HEK293 (cell line): ENCODE measurements around the gene KRTAP10-12.

Experiments used
- CTCF ChIA-PET: fragments of 350-600 bp; formaldehyde crosslinking; extraction: SDS; loops from one replicate; lab custom pipeline; 2021; ENCODE audit warnings: antibody characterized with exemption; lab: Yijun Ruan, JAX
- POLR2A ChIA-PET: fragments of 300-600 bp; formaldehyde crosslinking; extraction: SDS; loops from one replicate; lab custom pipeline; 2020; ENCODE audit warnings: antibody characterized with exemption, inconsistent platforms; lab: Yijun Ruan, JAX
- H3K27ac ChIP-seq: fragments of 200-500 bp; sonication (Bioruptor generic); 2 replicates; pipeline ENCODE4 v1.5.1; 2014; ENCODE audit warnings: low read depth, low read length, control low read depth, inconsistent platforms; ENCODE audit errors: extremely low read depth
- H3K36me3 ChIP-seq, 2 experiments: fragments of 200-500 bp in 1 of 2; sonication (Bioruptor generic) in 1 of 2; 1 replicate in 1 of 2; 2 replicates in 1 of 2; pipeline ENCODE4 v1.5.1; 2014 to 2017; ENCODE audit warnings: inconsistent platforms in 2 of 2, low read length in 2 of 2; ENCODE audit not compliant: control insufficient read depth in 2 of 2, insufficient read depth in 1 of 2
- H3K4me1 ChIP-seq: fragments of 200-500 bp; sonication (Bioruptor generic); 2 replicates; pipeline ENCODE4 v1.5.1; 2014; ENCODE audit warnings: mild to moderate bottlenecking, low read length, inconsistent platforms; ENCODE audit not compliant: control insufficient read depth, insufficient read depth
- H3K4me3 ChIP-seq: 2 replicates; pipeline ENCODE4 v1.5.1; 2011; ENCODE audit warnings: low read depth, mild to moderate bottlenecking, control low read depth, low read length, moderate library complexity
- H3K9me3 ChIP-seq: fragments of 200-500 bp; sonication (Bioruptor generic); 2 replicates; pipeline ENCODE4 v1.5.1; 2014; ENCODE audit warnings: low read depth, low read length, inconsistent platforms; ENCODE audit not compliant: control insufficient read depth, insufficient read depth
- GLI4 ChIP-seq: fragments of 450-650 bp; formaldehyde crosslinking; IDR thresholded peaks from 2 replicates; pipeline ENCODE4 v1.5.1; 2016; ENCODE audit warnings: missing biosample characterization, missing genetic modification characterization
- MZF1 ChIP-seq: fragments of 450-650 bp; formaldehyde crosslinking; IDR thresholded peaks from 2 replicates; pipeline ENCODE4 v1.5.1; 2017; ENCODE audit warnings: missing biosample characterization, missing genetic modification characterization, borderline replicate concordance
- OVOL3 ChIP-seq: fragments of 450-650 bp; formaldehyde crosslinking; IDR thresholded peaks from 2 replicates; pipeline ENCODE4 v1.5.1; 2016; ENCODE audit warnings: missing biosample characterization, missing genetic modification characterization
- SETDB1 ChIP-seq: IDR thresholded peaks from one replicate; pipeline ENCODE4 v1.6.1; 2017; ENCODE audit warnings: mild to moderate bottlenecking, low read length, moderate library complexity, mixed read lengths; ENCODE audit not compliant: insufficient read length
- SP2 ChIP-seq: fragments of 450-650 bp; formaldehyde crosslinking; IDR thresholded peaks from 2 replicates; pipeline ENCODE4 v1.5.1; 2016; ENCODE audit warnings: missing biosample characterization, missing genetic modification characterization
- SP3 ChIP-seq: fragments of 450-650 bp; formaldehyde crosslinking; IDR thresholded peaks from 2 replicates; pipeline ENCODE4 v1.5.1; 2016; ENCODE audit warnings: missing biosample characterization, missing genetic modification characterization
- ZEB2 ChIP-seq: fragments of 450-650 bp; formaldehyde crosslinking; IDR thresholded peaks from 2 replicates; pipeline ENCODE4 v1.5.1; 2016; ENCODE audit warnings: missing biosample characterization, missing genetic modification characterization
- ZFP3 ChIP-seq: fragments of 450-650 bp; formaldehyde crosslinking; IDR thresholded peaks from 2 replicates; pipeline ENCODE4 v1.5.1; 2016; ENCODE audit warnings: low read depth, missing biosample characterization, missing genetic modification characterization
- ZFP69B ChIP-seq: fragments of 450-650 bp; formaldehyde crosslinking; IDR thresholded peaks from 2 replicates; pipeline ENCODE4 v1.5.1; 2016; ENCODE audit warnings: missing biosample characterization, missing genetic modification characterization
- ZNF132 ChIP-seq: fragments of 450-650 bp; formaldehyde crosslinking; IDR thresholded peaks from 2 replicates; pipeline ENCODE4 v1.5.1; 2017; ENCODE audit warnings: missing biosample characterization, missing genetic modification characterization, borderline replicate concordance
- ZNF302 ChIP-seq: fragments of 450-650 bp; formaldehyde crosslinking; IDR thresholded peaks from 2 replicates; pipeline ENCODE4 v1.5.1; 2016; ENCODE audit warnings: missing biosample characterization, missing genetic modification characterization, low read depth
- ZNF366 ChIP-seq: fragments of 450-650 bp; formaldehyde crosslinking; conservative IDR thresholded peaks from 2 replicates; pipeline ENCODE4 v1.5.1; 2016; ENCODE audit warnings: missing biosample characterization, missing genetic modification characterization
- ZNF416 ChIP-seq: fragments of 450-650 bp; formaldehyde crosslinking; IDR thresholded peaks from 2 replicates; pipeline ENCODE4 v1.5.1; 2016; ENCODE audit warnings: missing biosample characterization, missing genetic modification characterization
- ZNF621 ChIP-seq: fragments of 450-650 bp; formaldehyde crosslinking; IDR thresholded peaks from 2 replicates; pipeline ENCODE4 v1.5.1; 2017; ENCODE audit warnings: missing biosample characterization, missing genetic modification characterization
- ZNF701 ChIP-seq: fragments of 450-650 bp; formaldehyde crosslinking; IDR thresholded peaks from 2 replicates; pipeline ENCODE4 v1.5.1; 2016; ENCODE audit warnings: missing biosample characterization, missing genetic modification characterization
- ZNF76 ChIP-seq: fragments of 450-650 bp; formaldehyde crosslinking; IDR thresholded peaks from 2 replicates; pipeline ENCODE4; 2016; ENCODE audit warnings: low read depth, missing biosample characterization, missing genetic modification characterization, borderline replicate concordance
- ZNF768 ChIP-seq: fragments of 450-650 bp; formaldehyde crosslinking; IDR thresholded peaks from 2 replicates; pipeline ENCODE4 v1.5.1; 2018; ENCODE audit warnings: missing biosample characterization, mild to moderate bottlenecking, missing genetic modification characterization
- ZNF830 ChIP-seq: fragments of 450-650 bp; IDR thresholded peaks from 2 replicates; pipeline ENCODE4 v1.5.0; 2018; ENCODE audit warnings: missing biosample characterization, missing genetic modification characterization, low read depth, mild to moderate bottlenecking, moderate library complexity
- ZSCAN30 ChIP-seq: fragments of 450-650 bp; IDR thresholded peaks from 2 replicates; pipeline ENCODE4 v1.5.1; 2018; ENCODE audit warnings: missing biosample characterization, mild to moderate bottlenecking, missing genetic modification characterization, moderate library complexity
- TF ChIP-seq, protein P1 (sequence below): fragments of 450-650 bp; formaldehyde crosslinking; IDR thresholded peaks from 2 replicates; pipeline ENCODE4 v1.5.1; 2016; ENCODE audit warnings: missing biosample characterization, missing genetic modification characterization, low read depth
- TF ChIP-seq, protein P2 (sequence below): fragments of 450-650 bp; formaldehyde crosslinking; conservative IDR thresholded peaks from 2 replicates; pipeline ENCODE4 v1.5.1; 2016; ENCODE audit warnings: low read depth, missing biosample characterization, missing genetic modification characterization
- TF ChIP-seq, protein P3 (sequence below): fragments of 450-650 bp; formaldehyde crosslinking; IDR thresholded peaks from 2 replicates; pipeline ENCODE4 v1.5.1; 2016; ENCODE audit warnings: missing biosample characterization, missing genetic modification characterization
- TF ChIP-seq, protein P4 (sequence below): fragments of 450-650 bp; formaldehyde crosslinking; IDR thresholded peaks from 2 replicates; pipeline ENCODE4 v1.5.0; 2017; ENCODE audit warnings: missing biosample characterization, missing genetic modification characterization, borderline replicate concordance
- TF ChIP-seq, protein P5 (sequence below): IDR thresholded peaks from 2 replicates; pipeline ENCODE4 v1.6.1; 2011; ENCODE audit warnings: mild to moderate bottlenecking, low read depth, low read length, borderline replicate concordance

KRTAP10-12 gene

DNA sequence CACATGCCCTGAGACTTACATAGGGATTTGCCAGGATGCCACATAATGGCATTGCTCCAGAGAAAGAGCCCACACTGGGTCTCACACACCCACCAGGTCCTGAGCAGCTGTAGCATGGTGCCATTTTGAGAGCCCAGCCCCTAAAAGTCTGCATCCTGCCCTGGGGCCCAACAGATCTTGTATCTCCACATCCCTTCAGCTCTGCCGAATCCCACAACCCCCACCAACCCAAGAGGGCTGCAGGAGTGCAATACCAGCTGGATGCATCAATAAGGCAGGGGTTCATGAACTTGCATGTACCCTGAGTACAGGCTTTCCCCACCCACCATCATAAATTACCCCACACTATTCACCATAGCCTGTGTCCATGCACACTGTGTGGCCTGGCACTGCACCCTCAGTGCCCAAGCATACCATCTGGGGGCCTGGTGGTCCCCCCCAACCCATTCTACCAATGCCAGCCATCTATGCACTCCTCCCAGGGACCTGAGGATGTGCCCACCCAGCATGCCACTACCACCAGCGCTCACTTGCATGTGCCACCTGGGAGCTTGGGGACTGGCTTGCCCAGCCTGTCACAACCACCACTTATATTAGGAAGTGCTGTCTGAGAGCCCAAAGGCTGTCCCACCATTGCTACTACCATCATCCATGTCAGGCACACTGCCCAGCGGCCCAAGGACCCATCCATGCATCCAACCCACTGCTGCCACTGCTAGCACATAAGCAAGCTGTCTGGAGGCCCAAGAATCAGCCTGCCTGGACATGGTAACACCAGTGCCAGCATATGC is 26.1 kb upstream of the KRTAP10-12 start:
- TF ChIP-seq MZF1 (no peak), ZNF416 (tag by site-specific recombination) (no peak), ZEB2 (tag by site-specific recombination) (no peak), ZNF830 (tag by site-specific recombination) (no peak), ZFP69B (tag by site-specific recombination) (no peak), ZNF132 (no peak), OVOL3 (tag by site-specific recombination) (no peak), ZFP3 (no peak), ZNF621 (tag by site-specific recombination) (no peak), SP3 (tag by site-specific recombination) (no peak), ZNF701 (no peak), ZNF768 (tag by site-specific recombination) (no peak), ZNF76 (tag by site-specific recombination) (no peak)
- TF ChIP-seq, protein P1, sequence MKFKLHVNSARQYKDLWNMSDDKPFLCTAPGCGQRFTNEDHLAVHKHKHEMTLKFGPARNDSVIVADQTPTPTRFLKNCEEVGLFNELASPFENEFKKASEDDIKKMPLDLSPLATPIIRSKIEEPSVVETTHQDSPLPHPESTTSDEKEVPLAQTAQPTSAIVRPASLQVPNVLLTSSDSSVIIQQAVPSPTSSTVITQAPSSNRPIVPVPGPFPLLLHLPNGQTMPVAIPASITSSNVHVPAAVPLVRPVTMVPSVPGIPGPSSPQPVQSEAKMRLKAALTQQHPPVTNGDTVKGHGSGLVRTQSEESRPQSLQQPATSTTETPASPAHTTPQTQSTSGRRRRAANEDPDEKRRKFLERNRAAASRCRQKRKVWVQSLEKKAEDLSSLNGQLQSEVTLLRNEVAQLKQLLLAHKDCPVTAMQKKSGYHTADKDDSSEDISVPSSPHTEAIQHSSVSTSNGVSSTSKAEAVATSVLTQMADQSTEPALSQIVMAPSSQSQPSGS, result no peak
- TF ChIP-seq, protein P2, sequence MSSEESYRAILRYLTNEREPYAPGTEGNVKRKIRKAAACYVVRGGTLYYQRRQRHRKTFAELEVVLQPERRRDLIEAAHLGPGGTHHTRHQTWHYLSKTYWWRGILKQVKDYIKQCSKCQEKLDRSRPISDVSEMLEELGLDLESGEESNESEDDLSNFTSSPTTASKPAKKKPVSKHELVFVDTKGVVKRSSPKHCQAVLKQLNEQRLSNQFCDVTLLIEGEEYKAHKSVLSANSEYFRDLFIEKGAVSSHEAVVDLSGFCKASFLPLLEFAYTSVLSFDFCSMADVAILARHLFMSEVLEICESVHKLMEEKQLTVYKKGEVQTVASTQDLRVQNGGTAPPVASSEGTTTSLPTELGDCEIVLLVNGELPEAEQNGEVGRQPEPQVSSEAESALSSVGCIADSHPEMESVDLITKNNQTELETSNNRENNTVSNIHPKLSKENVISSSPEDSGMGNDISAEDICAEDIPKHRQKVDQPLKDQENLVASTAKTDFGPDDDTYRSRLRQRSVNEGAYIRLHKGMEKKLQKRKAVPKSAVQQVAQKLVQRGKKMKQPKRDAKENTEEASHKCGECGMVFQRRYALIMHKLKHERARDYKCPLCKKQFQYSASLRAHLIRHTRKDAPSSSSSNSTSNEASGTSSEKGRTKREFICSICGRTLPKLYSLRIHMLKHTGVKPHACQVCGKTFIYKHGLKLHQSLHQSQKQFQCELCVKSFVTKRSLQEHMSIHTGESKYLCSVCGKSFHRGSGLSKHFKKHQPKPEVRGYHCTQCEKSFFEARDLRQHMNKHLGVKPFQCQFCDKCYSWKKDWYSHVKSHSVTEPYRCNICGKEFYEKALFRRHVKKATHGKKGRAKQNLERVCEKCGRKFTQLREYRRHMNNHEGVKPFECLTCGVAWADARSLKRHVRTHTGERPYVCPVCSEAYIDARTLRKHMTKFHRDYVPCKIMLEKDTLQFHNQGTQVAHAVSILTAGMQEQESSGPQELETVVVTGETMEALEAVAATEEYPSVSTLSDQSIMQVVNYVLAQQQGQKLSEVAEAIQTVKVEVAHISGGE, result no peak
- TF ChIP-seq, protein P3, sequence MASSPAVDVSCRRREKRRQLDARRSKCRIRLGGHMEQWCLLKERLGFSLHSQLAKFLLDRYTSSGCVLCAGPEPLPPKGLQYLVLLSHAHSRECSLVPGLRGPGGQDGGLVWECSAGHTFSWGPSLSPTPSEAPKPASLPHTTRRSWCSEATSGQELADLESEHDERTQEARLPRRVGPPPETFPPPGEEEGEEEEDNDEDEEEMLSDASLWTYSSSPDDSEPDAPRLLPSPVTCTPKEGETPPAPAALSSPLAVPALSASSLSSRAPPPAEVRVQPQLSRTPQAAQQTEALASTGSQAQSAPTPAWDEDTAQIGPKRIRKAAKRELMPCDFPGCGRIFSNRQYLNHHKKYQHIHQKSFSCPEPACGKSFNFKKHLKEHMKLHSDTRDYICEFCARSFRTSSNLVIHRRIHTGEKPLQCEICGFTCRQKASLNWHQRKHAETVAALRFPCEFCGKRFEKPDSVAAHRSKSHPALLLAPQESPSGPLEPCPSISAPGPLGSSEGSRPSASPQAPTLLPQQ (tag by site-specific recombination), result no peak
- H3K27ac ChIP-seq, result no peak overlapping the region
- ChIA-PET POLR2A (no interaction called here), CTCF (no interaction called here)
- no peaks in the 10 kb centered on the region for H3K4me1 ChIP-seq
- no peaks in the 10 kb centered on the region; the same call in 1 of the 2 replicates for H3K9me3 ChIP-seq
- no peaks in the 10 kb centered on the region for H3K36me3 ChIP-seq
- H3K4me3 ChIP-seq, result no peak overlapping the region

DNA sequence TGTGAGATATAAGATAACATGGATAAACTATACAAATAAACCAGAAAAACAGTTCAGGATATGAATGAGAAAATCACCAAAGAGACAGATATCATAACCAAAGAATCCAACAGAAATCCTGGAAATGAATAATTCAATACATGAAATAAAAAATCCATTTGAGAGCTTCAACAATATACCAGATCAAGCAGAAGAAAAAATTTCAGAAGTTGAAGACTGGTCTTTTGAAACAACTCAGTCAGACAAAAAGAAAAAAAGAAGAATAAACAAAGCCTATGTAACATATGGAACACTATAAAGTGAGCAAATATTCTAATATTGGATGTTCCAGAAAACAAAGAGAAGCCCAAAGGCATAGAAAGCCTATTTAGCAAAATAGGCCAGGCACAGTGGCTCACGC is 25.1 kb upstream of the KRTAP10-12 start:
- Histone ChIP-seq H3K4me3 (no peak overlapping the region), H3K9me3 (no peaks in the 10 kb centered on the region; the same call in 1 of the 2 replicates), H3K4me1 (no peaks in the 10 kb centered on the region), H3K36me3 (no peaks in the 10 kb centered on the region), H3K27ac (no peak overlapping the region)
- ChIA-PET CTCF (interaction anchor here (0.6 kb wide), 1 partner anchor 20 kb away, joined by 3 read pairs; no protein-coding TSS in a partner anchor), POLR2A (no interaction called here)
- no peak for TF ChIP-seq ZNF366 (tag by site-specific recombination)
- no peak for TF ChIP-seq ZNF302 (tag by site-specific recombination)
- TF ChIP-seq, protein P4, sequence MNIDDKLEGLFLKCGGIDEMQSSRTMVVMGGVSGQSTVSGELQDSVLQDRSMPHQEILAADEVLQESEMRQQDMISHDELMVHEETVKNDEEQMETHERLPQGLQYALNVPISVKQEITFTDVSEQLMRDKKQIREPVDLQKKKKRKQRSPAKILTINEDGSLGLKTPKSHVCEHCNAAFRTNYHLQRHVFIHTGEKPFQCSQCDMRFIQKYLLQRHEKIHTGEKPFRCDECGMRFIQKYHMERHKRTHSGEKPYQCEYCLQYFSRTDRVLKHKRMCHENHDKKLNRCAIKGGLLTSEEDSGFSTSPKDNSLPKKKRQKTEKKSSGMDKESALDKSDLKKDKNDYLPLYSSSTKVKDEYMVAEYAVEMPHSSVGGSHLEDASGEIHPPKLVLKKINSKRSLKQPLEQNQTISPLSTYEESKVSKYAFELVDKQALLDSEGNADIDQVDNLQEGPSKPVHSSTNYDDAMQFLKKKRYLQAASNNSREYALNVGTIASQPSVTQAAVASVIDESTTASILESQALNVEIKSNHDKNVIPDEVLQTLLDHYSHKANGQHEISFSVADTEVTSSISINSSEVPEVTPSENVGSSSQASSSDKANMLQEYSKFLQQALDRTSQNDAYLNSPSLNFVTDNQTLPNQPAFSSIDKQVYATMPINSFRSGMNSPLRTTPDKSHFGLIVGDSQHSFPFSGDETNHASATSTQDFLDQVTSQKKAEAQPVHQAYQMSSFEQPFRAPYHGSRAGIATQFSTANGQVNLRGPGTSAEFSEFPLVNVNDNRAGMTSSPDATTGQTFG (tag by site-specific recombination), result no peak
- TF ChIP-seq ZSCAN30 (tag by site-specific recombination), result no peak
- TF ChIP-seq SP2, result no peak
- TF ChIP-seq GLI4 (tag by site-specific recombination), result no peak
- TF ChIP-seq SETDB1, result peak; percentile 59
- TF ChIP-seq, protein P5, sequence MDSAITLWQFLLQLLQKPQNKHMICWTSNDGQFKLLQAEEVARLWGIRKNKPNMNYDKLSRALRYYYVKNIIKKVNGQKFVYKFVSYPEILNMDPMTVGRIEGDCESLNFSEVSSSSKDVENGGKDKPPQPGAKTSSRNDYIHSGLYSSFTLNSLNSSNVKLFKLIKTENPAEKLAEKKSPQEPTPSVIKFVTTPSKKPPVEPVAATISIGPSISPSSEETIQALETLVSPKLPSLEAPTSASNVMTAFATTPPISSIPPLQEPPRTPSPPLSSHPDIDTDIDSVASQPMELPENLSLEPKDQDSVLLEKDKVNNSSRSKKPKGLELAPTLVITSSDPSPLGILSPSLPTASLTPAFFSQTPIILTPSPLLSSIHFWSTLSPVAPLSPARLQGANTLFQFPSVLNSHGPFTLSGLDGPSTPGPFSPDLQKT, result no peak
